ENCODE results near the gene TRAF4. TPM values are rescaled to one million over a fixed set of nuclear protein-coding genes. Genes with fewer than 3 reads are reported as not detected.

The TRAF4 gene
- total and polyA plus RNA-seq, 2 experiments from 2014 or later: 66.2 to 99.5 TPM

DNA sequence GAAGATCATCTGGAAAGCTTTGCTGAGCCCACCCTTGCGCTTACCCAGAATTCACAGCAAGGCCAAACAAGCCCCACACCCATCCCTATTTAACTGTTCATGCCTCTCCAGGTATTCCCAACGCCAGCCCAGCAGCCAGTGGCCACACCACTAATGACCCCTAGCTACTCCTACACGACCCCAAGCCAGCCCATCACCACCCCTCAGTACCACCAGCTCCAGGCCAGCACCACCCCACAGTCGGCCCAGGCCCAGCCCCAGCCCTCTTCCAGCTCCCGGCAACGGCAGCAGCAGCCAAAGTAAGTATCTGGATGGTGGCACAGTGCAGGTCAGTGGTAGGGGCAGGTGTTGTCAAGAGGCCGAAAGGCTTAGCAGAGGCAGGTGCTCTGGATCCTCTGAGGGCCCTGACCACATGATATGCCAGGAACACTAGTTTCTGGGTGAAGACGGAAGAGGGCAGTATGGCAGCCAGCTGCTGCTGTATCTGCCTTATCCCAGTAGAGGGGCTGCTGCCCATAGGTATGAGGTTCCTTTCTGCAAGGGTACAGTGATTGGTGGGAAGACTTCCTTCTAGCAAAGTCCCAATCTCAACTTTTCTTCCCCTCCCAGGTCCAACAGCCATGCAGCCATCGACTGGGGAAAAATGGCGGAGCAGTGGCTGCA lies 42.9 kb upstream of the TRAF4 start:
- WGBS (ENCODE audit: low lambda C conversion rate, missing lambda C conversion rate): 89% methylated on average over 10 of the region's 10 CpGs
- no peaks in the 10 kb centered on the region for H3K9me2 ChIP-seq (replicated peaks; ENCODE audit: insufficient read depth)
- H3K27me3 ChIP-seq: no peaks in the 10 kb centered on the region
- TF ChIP-seq, protein P1, sequence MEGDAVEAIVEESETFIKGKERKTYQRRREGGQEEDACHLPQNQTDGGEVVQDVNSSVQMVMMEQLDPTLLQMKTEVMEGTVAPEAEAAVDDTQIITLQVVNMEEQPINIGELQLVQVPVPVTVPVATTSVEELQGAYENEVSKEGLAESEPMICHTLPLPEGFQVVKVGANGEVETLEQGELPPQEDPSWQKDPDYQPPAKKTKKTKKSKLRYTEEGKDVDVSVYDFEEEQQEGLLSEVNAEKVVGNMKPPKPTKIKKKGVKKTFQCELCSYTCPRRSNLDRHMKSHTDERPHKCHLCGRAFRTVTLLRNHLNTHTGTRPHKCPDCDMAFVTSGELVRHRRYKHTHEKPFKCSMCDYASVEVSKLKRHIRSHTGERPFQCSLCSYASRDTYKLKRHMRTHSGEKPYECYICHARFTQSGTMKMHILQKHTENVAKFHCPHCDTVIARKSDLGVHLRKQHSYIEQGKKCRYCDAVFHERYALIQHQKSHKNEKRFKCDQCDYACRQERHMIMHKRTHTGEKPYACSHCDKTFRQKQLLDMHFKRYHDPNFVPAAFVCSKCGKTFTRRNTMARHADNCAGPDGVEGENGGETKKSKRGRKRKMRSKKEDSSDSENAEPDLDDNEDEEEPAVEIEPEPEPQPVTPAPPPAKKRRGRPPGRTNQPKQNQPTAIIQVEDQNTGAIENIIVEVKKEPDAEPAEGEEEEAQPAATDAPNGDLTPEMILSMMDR (IDR thresholded peaks at IDR 0.05; ENCODE audit: poor library complexity): no peak
- no peak for TF ChIP-seq EZH2phosphoT487 (IDR thresholded peaks at IDR 0.05; ENCODE audit: low read depth, severe bottlenecking, unreplicated experiment)
- TF ChIP-seq EZH2 (IDR thresholded peaks at IDR 0.05; ENCODE audit: borderline replicate concordance): no peak
- no peaks in the 10 kb centered on the region for H3K9me3 ChIP-seq (ENCODE audit: low read depth)
- no peak overlapping the region for H3K27ac ChIP-seq
- peaks cover 28% of the 10 kb centered on the region for H3K4me1 ChIP-seq (ENCODE audit: insufficient read depth)
- no peak overlapping the region for H3K4me3 ChIP-seq
- no peaks in the 10 kb centered on the region for H3K36me3 ChIP-seq (replicated peaks; ENCODE audit: insufficient read depth, low read depth)
- no peak for DNase-seq (ENCODE audit: low spot score)
- H3K4me2 ChIP-seq: no peak overlapping the region
- H3K79me2 ChIP-seq: no peaks in the 10 kb centered on the region
- no peaks in the 10 kb centered on the region for H4K20me1 ChIP-seq (ENCODE audit: insufficient read depth, poor library complexity, severe bottlenecking)
- no peak overlapping the region for H2AFZ ChIP-seq

DNA sequence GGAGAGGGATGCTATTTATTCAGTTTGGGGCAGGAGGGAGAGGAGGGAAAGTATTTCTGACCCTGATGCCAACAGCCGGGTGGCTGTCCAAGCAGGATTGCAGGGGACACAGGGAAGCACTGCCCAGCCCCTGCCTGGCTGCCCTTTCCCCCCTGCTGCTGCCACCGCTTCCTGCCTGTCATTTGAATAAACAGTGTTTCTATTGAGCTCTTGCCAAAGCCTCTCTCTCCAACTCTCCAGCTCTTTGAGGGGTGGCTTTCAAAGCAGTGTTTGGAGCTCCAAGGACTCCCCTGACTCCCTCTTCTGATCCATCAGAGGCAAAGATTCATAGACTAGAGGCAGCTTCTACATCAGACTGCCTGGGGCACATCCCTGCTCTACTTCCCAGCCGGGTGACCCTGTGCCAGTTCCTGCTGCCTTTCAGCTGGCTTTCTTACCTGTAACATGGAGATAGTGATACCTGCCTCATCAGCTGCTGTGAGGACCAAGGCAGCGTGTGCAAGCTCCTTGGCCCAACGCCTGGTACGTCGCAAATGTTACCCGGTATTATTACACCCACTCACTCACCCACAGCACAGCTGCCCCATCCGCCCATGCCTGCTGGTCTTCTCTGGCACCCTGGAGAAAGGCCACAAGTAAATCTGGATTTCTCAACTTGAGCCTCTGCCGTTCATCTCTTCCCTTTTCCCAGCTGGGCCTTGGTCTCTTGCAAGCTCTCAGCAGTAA lies 41.6 kb upstream of the TRAF4 start:
- 93% methylated on average over 10 of the region's 10 CpGs for WGBS (ENCODE audit: low lambda C conversion rate, missing lambda C conversion rate)

DNA sequence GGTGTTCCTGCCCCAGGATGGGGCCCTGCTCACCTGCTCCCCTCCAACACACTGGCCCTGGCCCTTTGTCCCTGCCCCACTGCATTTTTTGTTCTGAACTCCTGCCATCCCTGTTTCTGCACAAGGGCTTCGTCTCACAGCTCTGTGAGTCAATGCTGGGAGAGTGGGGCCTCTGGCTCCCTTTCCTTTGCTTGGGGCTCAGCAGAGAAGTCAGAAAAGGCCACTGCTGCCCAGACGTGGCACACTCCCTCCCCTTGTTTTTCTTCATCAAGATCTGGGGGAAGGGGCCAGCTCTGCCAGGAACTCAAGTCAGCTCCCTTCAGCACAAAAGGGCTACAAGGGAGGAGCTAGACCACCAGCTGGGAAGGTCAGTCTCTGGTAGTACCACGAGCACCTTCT lies 41.1 kb upstream of the TRAF4 start:
- no peak overlapping the region for H3K4me3 ChIP-seq
- 80% methylated on average over 3 of the region's 3 CpGs for WGBS (ENCODE audit: low lambda C conversion rate, missing lambda C conversion rate)

More for the DNA sequence above, 41.6 kb upstream of the TRAF4 start:
- TF ChIP-seq EZH2phosphoT487 (IDR thresholded peaks at IDR 0.05; ENCODE audit: low read depth, severe bottlenecking, unreplicated experiment) (no peak), EZH2 (IDR thresholded peaks at IDR 0.05; ENCODE audit: borderline replicate concordance) (no peak)
- TF ChIP-seq, protein P1 (IDR thresholded peaks at IDR 0.05; ENCODE audit: poor library complexity): no peak
- no peak overlapping the region for H3K4me2 ChIP-seq
- H3K79me2 ChIP-seq: no peaks in the 10 kb centered on the region
- H3K4me3 ChIP-seq: no peak overlapping the region
- peaks cover 24% of the 10 kb centered on the region for H3K4me1 ChIP-seq (ENCODE audit: insufficient read depth)
- no peak for DNase-seq (ENCODE audit: low spot score)
- no peak overlapping the region for H2AFZ ChIP-seq
- no peaks in the 10 kb centered on the region for H4K20me1 ChIP-seq (ENCODE audit: insufficient read depth, poor library complexity, severe bottlenecking)
- H3K27ac ChIP-seq: no peak overlapping the region
- no peaks in the 10 kb centered on the region for H3K27me3 ChIP-seq
- no peaks in the 10 kb centered on the region for H3K9me3 ChIP-seq (ENCODE audit: low read depth)
- no peaks in the 10 kb centered on the region for H3K9me2 ChIP-seq (replicated peaks; ENCODE audit: insufficient read depth)
- H3K36me3 ChIP-seq (replicated peaks; ENCODE audit: insufficient read depth, low read depth): no peaks in the 10 kb centered on the region

More for the DNA sequence above, 41.1 kb upstream of the TRAF4 start:
- Histone ChIP-seq H3K9me2 (replicated peaks; ENCODE audit: insufficient read depth) (no peaks in the 10 kb centered on the region), H3K4me2 (no peak overlapping the region), H2AFZ (no peak overlapping the region), H4K20me1 (ENCODE audit: insufficient read depth, poor library complexity, severe bottlenecking) (no peaks in the 10 kb centered on the region), H3K36me3 (replicated peaks; ENCODE audit: insufficient read depth, low read depth) (no peaks in the 10 kb centered on the region), H3K27me3 (no peaks in the 10 kb centered on the region), H3K4me1 (ENCODE audit: insufficient read depth) (peaks cover 19% of the 10 kb centered on the region), H3K27ac (no peak overlapping the region), H3K79me2 (no peaks in the 10 kb centered on the region), H3K9me3 (ENCODE audit: low read depth) (no peaks in the 10 kb centered on the region)
- TF ChIP-seq, protein P1 (IDR thresholded peaks at IDR 0.05; ENCODE audit: poor library complexity): no peak
- TF ChIP-seq EZH2phosphoT487 (IDR thresholded peaks at IDR 0.05; ENCODE audit: low read depth, severe bottlenecking, unreplicated experiment): no peak
- TF ChIP-seq EZH2 (IDR thresholded peaks at IDR 0.05; ENCODE audit: borderline replicate concordance): no peak
- no peak for DNase-seq (ENCODE audit: low spot score)
